Measurements from ENCODE around the gene NT5C3A. TPM values are rescaled to one million over a fixed set of nuclear protein-coding genes. Genes with fewer than 3 reads are reported as not detected.

Gene NT5C3A
- total and polyA plus RNA-seq, 3 donors from 2014 or later = 18.9 to 23.8 (median 19.5) TPM

DNA sequence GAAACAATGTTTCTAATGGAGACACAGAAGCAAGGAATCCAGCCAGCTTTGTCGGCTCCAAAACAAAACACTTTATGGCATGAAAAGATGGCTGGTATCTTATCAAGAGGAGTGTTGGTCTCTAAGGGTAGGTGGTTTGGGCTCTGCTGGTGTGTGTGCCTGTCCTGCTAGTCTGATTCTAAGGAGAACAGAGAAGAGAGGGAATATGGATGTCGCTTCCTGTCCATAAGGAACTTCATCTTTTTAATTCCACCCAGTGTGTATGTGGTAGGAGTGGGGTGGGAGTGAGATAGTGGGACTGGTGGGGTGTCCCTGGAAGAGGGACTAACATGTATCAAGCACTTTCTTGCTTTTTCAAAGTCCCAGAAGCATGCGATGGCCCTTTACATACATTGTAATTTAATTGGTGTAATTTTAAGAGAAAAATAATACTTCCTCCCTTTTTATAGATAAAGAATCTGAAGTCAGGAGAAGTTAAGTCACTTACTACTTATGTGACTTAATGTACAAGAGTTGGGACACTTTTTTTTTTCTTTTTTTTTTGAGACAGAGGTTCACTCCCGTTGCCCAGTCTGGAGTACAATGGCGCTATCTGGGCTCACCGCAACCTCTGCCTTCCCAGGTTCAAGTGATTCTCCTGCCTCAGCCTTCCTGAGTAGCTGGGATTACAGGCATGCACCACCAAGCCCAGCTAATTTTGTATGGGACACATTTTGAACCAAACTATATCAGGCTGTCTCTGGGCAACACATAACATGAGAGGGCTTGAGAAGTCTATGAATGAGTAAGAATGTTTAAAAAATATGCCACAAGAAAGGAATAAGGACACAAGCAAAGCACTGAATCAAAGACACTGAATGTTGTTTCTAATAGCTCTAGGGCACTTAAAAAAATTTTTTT, 18.8 kb downstream of the NT5C3A start:
- peak; percentile 69 for DNase-seq
- peaks cover 22% of the 10 kb centered on the region for H3K4me1 ChIP-seq
- 68 to 79% methylated on average over 6 of the region's 6 CpGs for WGBS, 2 donors
- peak overlapping the region; percentile 17 to 36 for H3K27ac ChIP-seq
- no peaks in the 10 kb centered on the region for H3K36me3 ChIP-seq (ENCODE audit: low read depth, missing control alignments)
- H3K4me3 ChIP-seq = no peak overlapping the region
- H3K9me3 ChIP-seq = no peaks in the 10 kb centered on the region
- intact Hi-C loops (cut with DNase I; ENCODE audit: low total_unique reads) = no loop called here
- TF ChIP-seq POLR2A (IDR thresholded peaks at IDR 0.05) = no peak
- TF ChIP-seq, protein P1, sequence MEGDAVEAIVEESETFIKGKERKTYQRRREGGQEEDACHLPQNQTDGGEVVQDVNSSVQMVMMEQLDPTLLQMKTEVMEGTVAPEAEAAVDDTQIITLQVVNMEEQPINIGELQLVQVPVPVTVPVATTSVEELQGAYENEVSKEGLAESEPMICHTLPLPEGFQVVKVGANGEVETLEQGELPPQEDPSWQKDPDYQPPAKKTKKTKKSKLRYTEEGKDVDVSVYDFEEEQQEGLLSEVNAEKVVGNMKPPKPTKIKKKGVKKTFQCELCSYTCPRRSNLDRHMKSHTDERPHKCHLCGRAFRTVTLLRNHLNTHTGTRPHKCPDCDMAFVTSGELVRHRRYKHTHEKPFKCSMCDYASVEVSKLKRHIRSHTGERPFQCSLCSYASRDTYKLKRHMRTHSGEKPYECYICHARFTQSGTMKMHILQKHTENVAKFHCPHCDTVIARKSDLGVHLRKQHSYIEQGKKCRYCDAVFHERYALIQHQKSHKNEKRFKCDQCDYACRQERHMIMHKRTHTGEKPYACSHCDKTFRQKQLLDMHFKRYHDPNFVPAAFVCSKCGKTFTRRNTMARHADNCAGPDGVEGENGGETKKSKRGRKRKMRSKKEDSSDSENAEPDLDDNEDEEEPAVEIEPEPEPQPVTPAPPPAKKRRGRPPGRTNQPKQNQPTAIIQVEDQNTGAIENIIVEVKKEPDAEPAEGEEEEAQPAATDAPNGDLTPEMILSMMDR (IDR thresholded peaks at IDR 0.05) = no peak
- no peaks in the 10 kb centered on the region for H3K27me3 ChIP-seq

DNA sequence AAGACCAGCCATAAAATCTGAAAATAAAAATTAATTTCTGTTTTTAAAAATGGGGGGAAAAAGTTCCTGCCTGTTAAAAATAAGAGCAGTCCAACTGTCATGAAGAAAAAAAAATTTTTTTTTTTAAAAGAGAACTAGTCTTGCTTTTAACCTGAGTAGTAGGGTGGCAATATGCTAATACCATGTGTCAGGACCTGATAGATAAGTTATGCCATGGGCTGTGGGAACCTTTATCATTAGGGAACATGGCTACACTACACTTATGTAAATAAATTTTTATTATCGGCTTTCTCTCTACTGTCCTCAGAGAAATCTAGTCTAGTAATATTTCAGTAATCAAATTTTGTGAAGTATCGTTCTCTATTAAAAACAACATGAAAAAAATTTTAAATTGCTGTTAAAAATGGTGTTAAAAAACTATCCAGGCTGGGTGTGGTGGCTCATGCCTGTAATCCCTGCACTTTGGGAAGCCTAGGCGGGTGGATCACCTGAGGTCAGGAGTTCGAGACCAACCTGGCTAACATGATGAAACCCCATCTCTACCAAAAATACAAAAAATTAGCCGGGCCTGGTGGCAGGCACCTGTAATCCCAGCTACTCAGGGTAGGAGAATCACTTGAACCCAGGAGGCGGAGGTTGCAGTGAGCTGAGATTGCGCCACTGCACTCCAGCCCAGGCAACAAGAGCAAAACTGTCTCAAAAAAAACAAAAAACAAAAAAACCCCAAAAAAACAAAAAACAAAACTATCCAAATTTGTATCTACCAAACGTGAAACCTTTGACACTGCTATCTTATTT, 20.7 kb downstream of the NT5C3A start:
- Histone ChIP-seq H3K9me3 (no peaks in the 10 kb centered on the region), H3K27ac (no peak overlapping the region), H3K27me3 (no peaks in the 10 kb centered on the region), H3K4me1 (peaks cover 22% of the 10 kb centered on the region), H3K4me3 (no peak overlapping the region), H3K36me3 (ENCODE audit: low read depth, missing control alignments) (no peaks in the 10 kb centered on the region)
- TF ChIP-seq, protein P1 (IDR thresholded peaks at IDR 0.05) = no peak
- TF ChIP-seq POLR2A (IDR thresholded peaks at IDR 0.05) = no peak
- WGBS, 2 donors = 86 to 89% methylated on average over 8 of the region's 8 CpGs
- no peak for DNase-seq
- intact Hi-C loops (cut with DNase I; ENCODE audit: low total_unique reads) = no loop called here

DNA sequence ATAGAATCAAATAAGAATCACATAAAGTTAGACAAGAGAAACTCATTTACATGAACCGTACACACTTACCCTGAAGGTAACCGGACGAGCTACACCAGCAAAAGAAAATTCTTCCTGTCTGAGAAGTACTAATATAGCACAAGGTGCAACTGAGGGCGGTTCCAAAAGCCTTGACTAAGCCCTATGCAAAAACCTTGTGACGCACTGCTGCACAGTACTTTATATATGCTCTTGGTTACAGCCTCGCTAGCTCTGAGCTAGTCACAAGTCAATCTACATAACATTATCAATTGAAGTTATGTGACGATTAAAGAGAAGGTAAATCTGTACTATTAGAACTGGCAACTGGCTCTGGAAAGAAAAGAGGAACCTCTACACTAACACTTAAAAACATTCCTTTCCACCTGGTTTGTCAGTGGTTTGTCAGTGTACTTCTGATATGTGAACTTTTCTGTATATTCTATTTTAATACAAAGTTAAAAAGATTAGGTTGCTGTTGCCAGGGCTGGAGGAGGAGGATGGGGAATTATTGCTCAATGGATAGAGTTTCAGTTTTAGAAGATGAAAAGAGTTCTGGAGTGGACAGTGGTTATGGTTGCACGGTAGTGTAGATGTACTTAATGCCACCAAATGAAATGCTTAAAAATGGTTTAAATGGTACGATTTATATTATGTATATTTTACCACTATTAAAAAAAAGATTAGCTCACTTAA, 21.6 kb downstream of the NT5C3A start:
- Histone ChIP-seq H3K9me3 (no peaks in the 10 kb centered on the region), H3K4me1 (peaks cover 22% of the 10 kb centered on the region), H3K4me3 (no peak overlapping the region), H3K27me3 (no peaks in the 10 kb centered on the region), H3K27ac (peak overlapping the region in 1 of 2 donors; percentile 81), H3K36me3 (ENCODE audit: low read depth, missing control alignments) (no peaks in the 10 kb centered on the region)
- no peak for TF ChIP-seq POLR2A (IDR thresholded peaks at IDR 0.05)
- TF ChIP-seq, protein P1 (IDR thresholded peaks at IDR 0.05) = no peak
- peak; percentile 64 for DNase-seq
- intact Hi-C loops (cut with DNase I; ENCODE audit: low total_unique reads) = no loop called here
- 54% methylated on average over 9 of the region's 9 CpGs for WGBS, 2 donors

DNA sequence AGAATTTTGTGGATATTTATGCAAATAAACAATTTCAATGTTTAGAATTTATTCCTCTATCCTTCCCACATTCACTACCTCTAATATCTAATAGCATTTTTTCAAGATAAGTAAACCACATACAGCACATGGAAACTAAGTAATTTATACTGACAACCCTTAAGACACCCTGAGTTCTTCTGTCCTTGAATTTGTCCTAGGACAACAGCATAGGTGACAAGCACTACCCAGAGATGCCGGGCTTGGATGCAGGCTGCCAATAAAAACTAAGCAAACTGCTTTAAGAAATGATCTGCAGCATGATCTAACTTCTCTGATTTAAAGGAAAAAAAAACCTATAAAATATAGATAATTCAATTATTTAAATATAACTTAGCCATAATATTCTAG, 22.7 kb downstream of the NT5C3A start:
- intact Hi-C loops (cut with DNase I; ENCODE audit: low total_unique reads) = no loop called here
- H3K9me3 ChIP-seq = no peaks in the 10 kb centered on the region
- H3K4me1 ChIP-seq = peaks cover 22% of the 10 kb centered on the region
- DNase-seq = peak; percentile 18
- H3K27ac ChIP-seq = peak overlapping the region; percentile 75 to 81
- peak overlapping the region; percentile 26 to 41 for H3K4me3 ChIP-seq
- no peaks in the 10 kb centered on the region for H3K36me3 ChIP-seq (ENCODE audit: low read depth, missing control alignments)
- TF ChIP-seq, protein P1 (IDR thresholded peaks at IDR 0.05) = no peak
- no peak for TF ChIP-seq POLR2A (IDR thresholded peaks at IDR 0.05)
- H3K27me3 ChIP-seq = no peaks in the 10 kb centered on the region
- WGBS, 2 donors = 29 to 31% methylated on average over 1 of the region's 1 CpG

Measured in testis (tissue), 3 donors.